Keratinocyte (primary cell): Measurements from ENCODE around the gene ZBTB7A. TPM values are rescaled to one million over a fixed set of nuclear protein-coding genes. Genes with fewer than 3 reads are reported as not detected.

Experiments
- DNase-seq: peaks from one replicate; pipeline ENCODE4 v3.0.0-alpha.2; 2011; ENCODE audit warnings: low read depth, missing footprints, low spot score
- FAIRE-seq: peaks from 2 replicates; lab custom pipeline; 2011; peaks lifted over from hg19 to GRCh38; lab: Jason Lieb, UNC
- H2AFZ ChIP-seq: 2 replicates; pipeline ENCODE4 v1.6.0; 2012; ENCODE audit warnings: low read length, control low read depth, inconsistent platforms; ENCODE audit not compliant: control insufficient read depth
- H3K27ac ChIP-seq: 2 replicates; pipeline ENCODE4 v1.5.1; 2011; ENCODE audit warnings: low read length; ENCODE audit not compliant: control insufficient read depth, insufficient read depth
- H3K27me3 ChIP-seq: 3 replicates; pipeline ENCODE4 v1.6.0; 2011; ENCODE audit warnings: low read length; ENCODE audit not compliant: control insufficient read depth, insufficient read depth; ENCODE audit errors: extremely low read depth
- H3K36me3 ChIP-seq, 2 experiments: 2 replicates in 1 of 2; 3 replicates in 1 of 2; pipeline ENCODE4 v1.5.1; 2011; ENCODE audit warnings: low read length in 2 of 2, mild to moderate bottlenecking in 1 of 2; ENCODE audit not compliant: control insufficient read depth in 2 of 2, insufficient read depth in 2 of 2; ENCODE audit errors: extremely low read depth in 1 of 2
- H3K4me1 ChIP-seq: 3 replicates; pipeline ENCODE4 v1.5.1; 2011; ENCODE audit warnings: low read length; ENCODE audit not compliant: control insufficient read depth, insufficient read depth; ENCODE audit errors: extremely low read depth
- H3K4me2 ChIP-seq: 3 replicates; pipeline ENCODE4 v1.6.0; 2011; ENCODE audit warnings: low read depth, low read length; ENCODE audit not compliant: control insufficient read depth, insufficient read depth; ENCODE audit errors: extremely low read depth
- H3K4me3 ChIP-seq, 3 experiments: fragments of 200-600 bp in 1 of 3; sonication (generic) in 1 of 3; 2 replicates in 2 of 3; 3 replicates in 1 of 3; pipeline ENCODE4 v1.5.1; 2011 to 2016; ENCODE audit warnings: low read length in 3 of 3, mild to moderate bottlenecking in 3 of 3, control low read depth in 2 of 3, inconsistent platforms in 1 of 3, low read depth in 1 of 3, mixed read lengths in 1 of 3, mixed run types in 1 of 3, moderate library complexity in 1 of 3; ENCODE audit not compliant: control insufficient read depth in 2 of 3, insufficient read depth in 2 of 3; ENCODE audit errors: extremely low read depth in 1 of 3
- H3K79me2 ChIP-seq: 2 replicates; pipeline ENCODE4 v1.6.0; 2012; ENCODE audit warnings: low read length; ENCODE audit not compliant: control insufficient read depth, insufficient read depth
- H3K9ac ChIP-seq: 3 replicates; pipeline ENCODE4 v1.6.0; 2011; ENCODE audit warnings: low read length; ENCODE audit not compliant: control insufficient read depth, insufficient read depth; ENCODE audit errors: extremely low read depth
- H3K9me1 ChIP-seq: 3 replicates; pipeline ENCODE4 v1.6.0; 2011; ENCODE audit warnings: low read length; ENCODE audit not compliant: control insufficient read depth, insufficient read depth; ENCODE audit errors: extremely low read depth
- H3K9me3 ChIP-seq: 2 replicates; pipeline ENCODE4 v1.5.1; 2012; ENCODE audit warnings: low read depth, low read length; ENCODE audit not compliant: control insufficient read depth
- H4K20me1 ChIP-seq: 3 replicates; pipeline ENCODE4 v1.6.0; 2011; ENCODE audit warnings: low read length; ENCODE audit not compliant: control insufficient read depth, insufficient read depth; ENCODE audit errors: extremely low read depth
- CTCF ChIP-seq, 3 experiments: IDR thresholded peaks in 1 of 3; conservative IDR thresholded peaks in 1 of 3; optimal IDR thresholded peaks in 1 of 3; 2 replicates in 2 of 3; 3 replicates in 1 of 3; pipeline versions ENCODE3 to v1.5.1; 2011; ENCODE audit warnings: low read length in 3 of 3, mild to moderate bottlenecking in 3 of 3, moderate library complexity in 2 of 3, control low read depth in 1 of 3, inconsistent platforms in 1 of 3; ENCODE audit not compliant: insufficient read depth in 2 of 3; ENCODE audit errors: extremely low read depth in 1 of 3
- EZH2 ChIP-seq: IDR thresholded peaks from one replicate; pipeline ENCODE4 v1.6.1; 2012; ENCODE audit warnings: inconsistent platforms, mild to moderate bottlenecking, low read length, moderate library complexity
- dilution Hi-C: fragments of 300-500 bp; cut with MboI; formaldehyde crosslinking; loops from one replicate; pipeline ENCODE4 v1.7.0; 2020; ENCODE audit warnings: low sequenced_read_pairs; ENCODE audit not compliant: extremely low pct_ligation_motif_present
- polyA plus RNA-seq, 5 experiments: library from polyadenylated mRNA; depleted of rRNA in 3 of 5; stranded (reverse) in 3 of 5; stranded (forward) in 1 of 5; unstranded in 1 of 5; fragments of >200 nt; gene quantifications; 1 replicate in 1 of 5; 2 replicates in 3 of 5; 3 replicates in 1 of 5; pipeline versions ENCODE4 v1.2.1 to v1.2.3, GENCODE V29; 2011 to 2012; ENCODE audit warnings: missing spikeins in 2 of 5, low read depth in 1 of 5, low replicate concordance in 1 of 5

Gene ZBTB7A
- polyA plus RNA-seq, 1 donor (not counting 4 experiments of a cell fraction or from before 2014, with no cell fraction given), result 3.7 TPM

- Histone ChIP-seq H3K36me3 (peaks cover 31 to 46% of the 10 kb centered on the region in 2 experiments), H3K27me3 (no peaks in the 10 kb centered on the region), H3K79me2 (peaks cover 80% of the 10 kb centered on the region), H2AFZ (no peak overlapping the region), H3K9me1 (peaks cover 5% of the 10 kb centered on the region), H3K27ac (peak overlapping the region; percentile 92), H3K4me1 (peaks cover 26% of the 10 kb centered on the region), H4K20me1 (peaks cover 43% of the 10 kb centered on the region), H3K4me3 (peak overlapping the region; percentile 24 to 61 (median 57)), H3K9me3 (no peaks in the 10 kb centered on the region), H3K4me2 (peak overlapping the region; percentile 83), H3K9ac (peak overlapping the region; percentile 85)
- FAIRE-seq, result peak; percentile 36
- no peak for DNase-seq
- TF ChIP-seq EZH2, result no peak
- dilution Hi-C loops, result no loop called here
Observed at GRCh38 chr19:4051175-4052101, 15.3 kb downstream of the ZBTB7A start.

- Histone ChIP-seq H4K20me1 (peaks cover 37% of the 10 kb centered on the region), H3K9me3 (no peaks in the 10 kb centered on the region), H3K4me2 (no peak overlapping the region), H3K9ac (no peak overlapping the region), H3K36me3 (peaks cover 33 to 34% of the 10 kb centered on the region in 2 experiments), H2AFZ (no peak overlapping the region), H3K4me3 (no peak overlapping the region), H3K27ac (no peak overlapping the region), H3K79me2 (peaks cover 77% of the 10 kb centered on the region), H3K27me3 (no peaks in the 10 kb centered on the region), H3K4me1 (peaks cover 26% of the 10 kb centered on the region), H3K9me1 (peaks cover 2% of the 10 kb centered on the region)
- TF ChIP-seq CTCF (optimal IDR thresholded peaks at IDR 0.05 in 1 of 3, IDR thresholded peaks at IDR 0.05 in 1 of 3, conservative IDR thresholded peaks at IDR 0.05 in 1 of 3; ENCODE audit: extremely low read depth in 1 of 3, insufficient read depth in 2 of 3, low read length in 3 of 3), result no peak
- no peak for TF ChIP-seq EZH2
- dilution Hi-C loops, result no loop called here
- DNase-seq (no peak), FAIRE-seq (no peak)
Observed at GRCh38 chr19:4049432-4049831, 17.3 kb downstream of the ZBTB7A start.
